GM19438 (cell line): ENCODE results near the gene HHATL.

ENCODE experiments used
- ATAC-seq: cut with Tn5 transposase; IDR thresholded peaks from one replicate; pipeline ENCODE4 v1.9.1; 2021; ENCODE audit warnings: low read depth; ENCODE audit not compliant: unreplicated experiment

The HHATL gene

GRCh38 chr3:42686832-42687650 lies 15.6 kb downstream of the HHATL start:
- no peak for ATAC-seq

GRCh38 chr3:42685891-42686820 lies 16.4 kb downstream of the HHATL start:
- no peak for ATAC-seq

GRCh38 chr3:42685363-42685881 lies 17.2 kb downstream of the HHATL start, which contains the start of gene KLHL40:
Gene KLHL40 (plus strand): TSS chr3:42685537. CDS start chr3:42685619, 82 bp downstream.
- ATAC-seq: no peak

- ATAC-seq: no peak
Observed at GRCh38 chr3:42684632-42685362, 17.8 kb downstream of the HHATL start.

- no peak for ATAC-seq
Observed at GRCh38 chr3:42683875-42684598, 18.6 kb downstream of the HHATL start.

- ATAC-seq: no peak
Observed at GRCh38 chr3:42682301-42683070, 20.1 kb downstream of the HHATL start.

DNA sequence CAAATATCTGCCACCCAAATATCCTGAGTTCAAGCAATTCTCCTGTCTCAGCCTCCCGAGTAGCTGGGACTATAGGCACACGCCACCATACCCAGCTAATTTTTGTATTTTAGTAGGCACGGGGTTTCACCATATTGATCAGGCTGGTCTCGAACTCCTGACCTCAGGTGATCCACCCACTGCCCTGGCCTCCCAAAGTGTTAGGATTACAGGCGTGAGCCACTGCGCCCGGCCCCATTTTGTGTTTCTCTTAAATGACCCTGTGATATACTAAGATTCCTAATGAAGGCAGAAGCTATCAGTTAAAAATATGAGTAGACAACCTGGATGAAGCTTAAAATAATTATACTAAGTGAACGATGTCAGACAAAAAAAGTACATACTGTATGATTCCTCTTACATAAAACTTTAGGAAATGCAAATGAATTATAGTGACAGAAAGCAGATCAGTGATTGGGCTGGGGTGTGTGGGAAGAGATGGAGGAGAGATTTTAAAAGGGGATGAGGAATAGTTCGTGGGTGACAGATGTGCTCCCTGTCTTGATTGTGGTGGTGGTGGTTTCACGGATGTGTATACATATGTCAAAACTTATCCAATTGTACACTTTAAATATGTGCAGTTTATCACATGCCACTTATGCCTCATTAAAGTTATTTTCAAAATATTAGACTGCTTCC lies 21.1 kb downstream of the HHATL start:
- ATAC-seq: no peak

- no peak for ATAC-seq
Observed at GRCh38 chr3:42680806-42681205, 21.8 kb downstream of the HHATL start.

- ATAC-seq: no peak
Observed at GRCh38 chr3:42680271-42680670, 22.3 kb downstream of the HHATL start.

GRCh38 chr3:42678447-42678846 lies 24.2 kb downstream of the HHATL start:
- ATAC-seq: no peak

GRCh38 chr3:42675909-42676308 lies 26.7 kb downstream of the HHATL start:
- ATAC-seq: no peak

DNA sequence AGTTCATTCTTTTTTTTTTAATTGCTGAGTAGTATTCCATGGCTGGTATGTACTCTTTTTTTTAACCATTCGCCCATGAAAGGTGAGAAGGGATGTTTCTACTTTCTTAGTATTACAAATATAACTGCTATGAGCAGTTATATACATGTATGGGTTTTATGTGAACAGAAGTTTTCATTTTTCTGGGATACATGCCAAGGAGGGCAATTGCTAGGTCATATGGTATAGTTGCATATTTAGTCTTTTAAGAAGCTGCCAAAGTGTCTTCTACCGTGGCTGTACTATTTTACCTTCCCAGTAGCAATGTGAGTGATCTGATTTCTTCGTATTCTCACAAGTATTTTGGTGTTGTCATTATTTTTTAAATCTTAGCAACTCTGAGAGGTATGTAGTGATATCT lies 28.5 kb downstream of the HHATL start:
- ATAC-seq: no peak

GRCh38 chr3:42673082-42673481 lies 29.5 kb downstream of the HHATL start:
- ATAC-seq: no peak

GRCh38 chr3:42672515-42672914 lies 30.1 kb downstream of the HHATL start:
- ATAC-seq: no peak

DNA sequence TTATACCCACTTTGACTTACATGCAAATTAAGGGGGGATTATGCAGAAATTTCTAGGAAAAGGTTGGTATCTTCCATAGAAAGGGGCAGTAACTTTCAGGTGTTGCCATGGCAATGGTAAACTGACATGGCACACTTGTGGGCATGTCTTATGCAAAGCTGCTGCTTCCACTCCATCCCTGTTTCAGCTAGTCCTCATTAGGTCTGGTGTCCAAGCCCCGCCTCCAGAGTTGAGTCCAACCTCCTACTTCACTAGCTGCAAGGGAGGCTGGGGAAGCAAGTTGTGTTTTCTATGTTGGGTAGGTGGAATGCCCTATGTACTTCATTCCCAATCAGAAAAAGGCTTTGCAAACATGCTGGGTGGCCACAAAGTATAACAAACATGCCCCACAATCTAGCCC lies 31.9 kb downstream of the HHATL start:
- no peak for ATAC-seq

- no peak for ATAC-seq
Observed at GRCh38 chr3:42670051-42670576, 32.5 kb downstream of the HHATL start.

- no peak for ATAC-seq
Observed at GRCh38 chr3:42668793-42669217, 33.8 kb downstream of the HHATL start.

DNA sequence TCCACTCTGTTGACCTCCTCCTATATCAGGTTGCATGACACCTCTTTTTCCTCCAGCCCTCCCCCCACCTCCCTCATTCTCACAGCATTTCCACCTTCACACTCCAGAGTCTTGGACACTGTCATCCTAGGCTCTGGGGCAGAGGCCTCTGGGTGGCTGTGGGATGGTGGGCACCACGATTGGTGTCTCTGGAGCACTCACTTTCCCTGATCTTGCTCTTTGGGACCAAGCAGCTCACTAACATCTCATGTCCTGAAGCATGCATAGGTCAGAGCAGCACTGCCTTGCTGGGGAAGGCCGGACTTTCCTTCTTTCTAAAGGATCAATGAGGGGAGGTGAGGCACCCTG lies 34.2 kb downstream of the HHATL start:
- no peak for ATAC-seq
